Endothelial cell of umbilical vein (primary cell): Measurements from ENCODE around the gene TSC22D1. TPM values are rescaled to one million over a fixed set of nuclear protein-coding genes. Genes with fewer than 3 reads are reported as not detected.

Source experiments
- BruUV-seq: library from RNA; stranded (reverse); fragments of 400-500 nt; replicated peaks from 2 replicates; lab custom pipeline; 2021; lab: Mats Ljungman, UMichigan
- CTCF ChIA-PET: fragments of 300-600, 350-600 bp; sonication (Branson Sonifier 250); formaldehyde crosslinking; loops from one replicate; lab custom pipeline; 2021; ENCODE audit warnings: antibody characterized with exemption, inconsistent platforms; lab: Charles Lee
- POLR2A ChIA-PET: fragments of 300-600, 350-600 bp; sonication (Branson Sonifier 250); formaldehyde crosslinking; loops from one replicate; lab custom pipeline; 2021; ENCODE audit warnings: antibody characterized with exemption, inconsistent platforms; lab: Charles Lee
- DNase-seq: peaks from one replicate; pipeline ENCODE4 v3.0.0-alpha.2; 2011; ENCODE audit warnings: low read depth, low spot score
- FAIRE-seq: peaks from 2 replicates; lab custom pipeline; 2011; peaks lifted over from hg19 to GRCh38; lab: Jason Lieb, UNC
- H2AFZ ChIP-seq: 2 replicates; pipeline ENCODE4 v1.6.0; 2012; ENCODE audit warnings: low read depth, low read length, control low read depth, inconsistent platforms
- H3K27ac ChIP-seq: 2 replicates; pipeline ENCODE4 v1.5.1; 2011; ENCODE audit warnings: low read depth, mild to moderate bottlenecking, control low read depth, low read length, moderate library complexity; ENCODE audit not compliant: insufficient read depth
- H3K27me3 ChIP-seq, 2 experiments: 2 replicates each; pipeline versions ENCODE4 v1.6.0 to v1.6.1; 2011; ENCODE audit warnings: low read length in 2 of 2, mixed read lengths in 1 of 2; ENCODE audit not compliant: control insufficient read depth in 2 of 2, insufficient read depth in 2 of 2
- H3K36me3 ChIP-seq, 2 experiments: 2 replicates in 1 of 2; 3 replicates in 1 of 2; pipeline ENCODE4 v1.5.1; 2011; ENCODE audit warnings: low read length in 2 of 2, mild to moderate bottlenecking in 1 of 2, moderate library complexity in 1 of 2; ENCODE audit not compliant: control insufficient read depth in 2 of 2, insufficient read depth in 2 of 2; ENCODE audit errors: extremely low read depth in 1 of 2
- H3K4me1 ChIP-seq: 3 replicates; pipeline ENCODE4 v1.5.1; 2011; ENCODE audit warnings: mild to moderate bottlenecking, low read length; ENCODE audit not compliant: control insufficient read depth, insufficient read depth; ENCODE audit errors: extremely low read depth
- H3K4me2 ChIP-seq: 2 replicates; pipeline ENCODE4 v1.6.1; 2011; ENCODE audit warnings: low read length, control low read depth, mixed read lengths; ENCODE audit not compliant: insufficient read depth
- H3K4me3 ChIP-seq, 3 experiments: fragments of 200-600 bp in 1 of 3; sonication (generic), shearing (Covaris generic) in 1 of 3; replicated peaks in 1 of 3; 2 replicates each; pipeline ENCODE4 v1.5.1; 2011 to 2016; ENCODE audit warnings: control low read depth in 3 of 3, low read length in 3 of 3, mild to moderate bottlenecking in 2 of 3, inconsistent platforms in 1 of 3, low read depth in 1 of 3, moderate library complexity in 1 of 3; ENCODE audit not compliant: insufficient read depth in 1 of 3
- H3K79me2 ChIP-seq: 2 replicates; pipeline ENCODE4 v1.6.0; 2012; ENCODE audit warnings: low read length, inconsistent platforms; ENCODE audit not compliant: control insufficient read depth, insufficient read depth
- H3K9ac ChIP-seq: replicated peaks from 2 replicates; pipeline ENCODE3; 2011; ENCODE audit warnings: low read length, control low read depth; ENCODE audit not compliant: insufficient read depth; ENCODE audit errors: extremely low read depth
- H3K9me1 ChIP-seq: replicated peaks from 3 replicates; pipeline ENCODE4 v1.6.0; 2011; ENCODE audit warnings: mild to moderate bottlenecking, low read length; ENCODE audit not compliant: control insufficient read depth, insufficient read depth; ENCODE audit errors: extremely low read depth
- H3K9me3 ChIP-seq: replicated peaks from 2 replicates; pipeline ENCODE4 v1.5.1; 2012; ENCODE audit warnings: low read length, inconsistent platforms; ENCODE audit not compliant: control insufficient read depth, insufficient read depth
- H4K20me1 ChIP-seq: replicated peaks from 2 replicates; pipeline ENCODE3; 2011; ENCODE audit warnings: mild to moderate bottlenecking, low read length; ENCODE audit not compliant: control insufficient read depth, insufficient read depth; ENCODE audit errors: extremely low read depth
- EZH2 ChIP-seq: IDR thresholded peaks from 2 replicates; pipeline ENCODE4 v1.6.1; 2012; ENCODE audit warnings: borderline replicate concordance, low read depth, mild to moderate bottlenecking, moderate library complexity, low read length, inconsistent platforms; ENCODE audit not compliant: severe bottlenecking
- dilution Hi-C: fragments of 300-500 bp; cut with MboI; formaldehyde crosslinking; loops from one replicate; pipeline ENCODE4 v1.15.0; 2019; ENCODE audit warnings: low sequenced_read_pairs; ENCODE audit not compliant: extremely low pct_ligation_motif_present
- intact Hi-C: fragments of 100-400 bp; cut with micrococcal nuclease; formaldehyde crosslinking; loops from one replicate; pipeline ENCODE4 v1.10.0; 2022
- polyA plus RNA-seq, 4 experiments: library from polyadenylated mRNA; depleted of rRNA in 3 of 4; stranded (reverse) in 3 of 4; unstranded in 1 of 4; fragments of >200 nt; gene quantifications; 2 replicates each; pipeline versions ENCODE4 v1.2.1 to v1.2.3, GENCODE V29; 2011 to 2012; ENCODE audit warnings: missing spikeins in 1 of 4
- total RNA-seq: library from RNA; stranded (reverse); gene quantifications from 2 replicates; pipeline ENCODE4 v1.2.3, GENCODE V29; 2021
- TF ChIP-seq, protein P1 (sequence below), 2 donors: IDR thresholded peaks; 1 replicate in 1 of 2; 2 replicates in 1 of 2; pipeline ENCODE4 v1.5.1; 2011; ENCODE audit warnings: low read length in 2 of 2, mild to moderate bottlenecking in 2 of 2, moderate library complexity in 2 of 2, control low read depth in 1 of 2, inconsistent platforms in 1 of 2, low read depth in 1 of 2; ENCODE audit not compliant: insufficient read depth in 1 of 2; ENCODE audit errors: extremely low read depth in 1 of 2
- TF ChIP-seq, protein P2 (sequence below): IDR thresholded peaks from 2 replicates; pipeline ENCODE4 v1.6.1; 2011; ENCODE audit not compliant: insufficient read depth, insufficient read length

The TSC22D1 gene
- total and polyA plus RNA-seq, 2 donors (not counting 3 experiments of a cell fraction or from before 2014, with no cell fraction given): 47.7 to 51.8 TPM

DNA sequence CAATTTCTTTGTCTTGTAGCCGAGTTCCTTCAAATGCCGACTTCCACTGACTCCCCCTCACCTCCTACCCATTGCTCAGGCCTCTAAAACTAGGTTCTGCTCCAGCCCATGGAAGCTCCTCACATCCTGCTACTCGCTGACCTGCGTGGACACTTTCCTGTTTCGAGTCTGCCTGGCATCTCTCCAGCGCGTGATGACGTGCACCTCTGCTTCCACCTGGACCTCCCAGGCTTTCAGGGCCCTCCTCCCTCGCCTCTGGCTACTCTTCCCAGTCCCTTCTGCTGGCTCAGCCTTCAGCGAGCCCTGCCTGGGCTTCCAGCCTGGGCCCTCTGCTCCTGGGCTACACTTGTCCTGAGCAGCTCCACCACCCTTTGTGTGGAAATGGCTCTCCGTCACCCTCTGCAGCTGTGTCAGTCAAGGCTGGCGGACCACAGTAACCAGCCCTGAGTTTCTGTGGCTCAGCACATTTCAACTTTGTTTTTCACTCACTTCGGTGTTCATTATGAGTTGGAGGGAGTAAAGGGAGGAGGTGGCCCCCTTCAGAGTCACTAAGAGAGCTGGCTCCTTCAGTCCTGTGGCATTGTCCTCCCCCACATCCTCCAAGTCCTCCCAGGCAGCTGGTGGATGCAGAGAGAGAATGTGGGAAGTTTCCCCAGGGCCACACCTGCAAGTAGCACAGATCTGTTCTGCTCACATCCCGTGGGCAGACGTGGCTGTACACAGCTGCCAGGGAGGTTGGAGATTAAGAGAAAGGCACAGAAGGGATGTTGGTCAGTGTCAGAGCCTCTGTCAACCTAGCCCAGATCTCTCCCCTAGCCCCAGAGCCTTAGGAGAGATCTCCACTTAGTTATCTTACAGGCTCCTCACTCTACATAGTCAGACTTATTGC, 153.1 kb downstream of the TSC22D1 start:
- TF ChIP-seq, protein P1, sequence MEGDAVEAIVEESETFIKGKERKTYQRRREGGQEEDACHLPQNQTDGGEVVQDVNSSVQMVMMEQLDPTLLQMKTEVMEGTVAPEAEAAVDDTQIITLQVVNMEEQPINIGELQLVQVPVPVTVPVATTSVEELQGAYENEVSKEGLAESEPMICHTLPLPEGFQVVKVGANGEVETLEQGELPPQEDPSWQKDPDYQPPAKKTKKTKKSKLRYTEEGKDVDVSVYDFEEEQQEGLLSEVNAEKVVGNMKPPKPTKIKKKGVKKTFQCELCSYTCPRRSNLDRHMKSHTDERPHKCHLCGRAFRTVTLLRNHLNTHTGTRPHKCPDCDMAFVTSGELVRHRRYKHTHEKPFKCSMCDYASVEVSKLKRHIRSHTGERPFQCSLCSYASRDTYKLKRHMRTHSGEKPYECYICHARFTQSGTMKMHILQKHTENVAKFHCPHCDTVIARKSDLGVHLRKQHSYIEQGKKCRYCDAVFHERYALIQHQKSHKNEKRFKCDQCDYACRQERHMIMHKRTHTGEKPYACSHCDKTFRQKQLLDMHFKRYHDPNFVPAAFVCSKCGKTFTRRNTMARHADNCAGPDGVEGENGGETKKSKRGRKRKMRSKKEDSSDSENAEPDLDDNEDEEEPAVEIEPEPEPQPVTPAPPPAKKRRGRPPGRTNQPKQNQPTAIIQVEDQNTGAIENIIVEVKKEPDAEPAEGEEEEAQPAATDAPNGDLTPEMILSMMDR (IDR thresholded peaks at IDR 0.05; ENCODE audit: extremely low read depth in 1 of 2, insufficient read depth in 1 of 2, low read depth in 1 of 2, low read length in 2 of 2): no peak
- TF ChIP-seq, protein P2, sequence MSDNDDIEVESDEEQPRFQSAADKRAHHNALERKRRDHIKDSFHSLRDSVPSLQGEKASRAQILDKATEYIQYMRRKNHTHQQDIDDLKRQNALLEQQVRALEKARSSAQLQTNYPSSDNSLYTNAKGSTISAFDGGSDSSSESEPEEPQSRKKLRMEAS: no peak
- TF ChIP-seq EZH2: no peak
- ChIA-PET CTCF (interaction anchor here (0.6 to 0.7 kb wide), 2 partner anchors 12 to 17 kb away, joined by 3 to 4 read pairs; no protein-coding TSS in a partner anchor), POLR2A (no interaction called here)
- Histone ChIP-seq H2AFZ (no peak overlapping the region), H4K20me1 (no peaks in the 10 kb centered on the region), H3K27me3 (peaks cover 4 to 5% of the 10 kb centered on the region in 2 experiments), H3K4me3 (no peak overlapping the region), H3K9me3 (no peaks in the 10 kb centered on the region), H3K79me2 (no peaks in the 10 kb centered on the region), H3K9ac (no peak overlapping the region), H3K27ac (no peak overlapping the region), H3K4me2 (no peak overlapping the region), H3K36me3 (no peaks in the 10 kb centered on the region), H3K9me1 (no peaks in the 10 kb centered on the region), H3K4me1 (no peaks in the 10 kb centered on the region)
- intact Hi-C loops: no loop called here
- FAIRE-seq: no peak
- no peak for DNase-seq
- BruUV-seq: no TSS peak
- dilution Hi-C loops: no loop called here
